Keratinocyte (primary cell): ENCODE measurements around the gene PAX7. TPM values are rescaled to one million over a fixed set of nuclear protein-coding genes. Genes with fewer than 3 reads are reported as not detected.
A peak's percentile ranks its signal among the peaks of the same experiment; 100 is the strongest.

Experiments
- DNase-seq: peaks from one replicate; pipeline ENCODE4 v3.0.0-alpha.2; 2011; ENCODE audit warnings: low read depth, missing footprints, low spot score
- FAIRE-seq: peaks from 2 replicates; lab custom pipeline; 2011; peaks lifted over from hg19 to GRCh38; lab: Jason Lieb, UNC
- H2AFZ ChIP-seq: 2 replicates; pipeline ENCODE4 v1.6.0; 2012; ENCODE audit warnings: low read length, control low read depth, inconsistent platforms; ENCODE audit not compliant: control insufficient read depth
- H3K27ac ChIP-seq: 2 replicates; pipeline ENCODE4 v1.5.1; 2011; ENCODE audit warnings: low read length; ENCODE audit not compliant: control insufficient read depth, insufficient read depth
- H3K27me3 ChIP-seq: 3 replicates; pipeline ENCODE4 v1.6.0; 2011; ENCODE audit warnings: low read length; ENCODE audit not compliant: control insufficient read depth, insufficient read depth; ENCODE audit errors: extremely low read depth
- H3K36me3 ChIP-seq, 2 experiments: 2 replicates in 1 of 2; 3 replicates in 1 of 2; pipeline ENCODE4 v1.5.1; 2011; ENCODE audit warnings: low read length in 2 of 2, mild to moderate bottlenecking in 1 of 2; ENCODE audit not compliant: control insufficient read depth in 2 of 2, insufficient read depth in 2 of 2; ENCODE audit errors: extremely low read depth in 1 of 2
- H3K4me1 ChIP-seq: 3 replicates; pipeline ENCODE4 v1.5.1; 2011; ENCODE audit warnings: low read length; ENCODE audit not compliant: control insufficient read depth, insufficient read depth; ENCODE audit errors: extremely low read depth
- H3K4me2 ChIP-seq: 3 replicates; pipeline ENCODE4 v1.6.0; 2011; ENCODE audit warnings: low read depth, low read length; ENCODE audit not compliant: control insufficient read depth, insufficient read depth; ENCODE audit errors: extremely low read depth
- H3K4me3 ChIP-seq, 3 experiments: fragments of 200-600 bp in 1 of 3; sonication (generic) in 1 of 3; 2 replicates in 2 of 3; 3 replicates in 1 of 3; pipeline ENCODE4 v1.5.1; 2011 to 2016; ENCODE audit warnings: low read length in 3 of 3, mild to moderate bottlenecking in 3 of 3, control low read depth in 2 of 3, inconsistent platforms in 1 of 3, low read depth in 1 of 3, mixed read lengths in 1 of 3, mixed run types in 1 of 3, moderate library complexity in 1 of 3; ENCODE audit not compliant: control insufficient read depth in 2 of 3, insufficient read depth in 2 of 3; ENCODE audit errors: extremely low read depth in 1 of 3
- H3K79me2 ChIP-seq: 2 replicates; pipeline ENCODE4 v1.6.0; 2012; ENCODE audit warnings: low read length; ENCODE audit not compliant: control insufficient read depth, insufficient read depth
- H3K9ac ChIP-seq: 3 replicates; pipeline ENCODE4 v1.6.0; 2011; ENCODE audit warnings: low read length; ENCODE audit not compliant: control insufficient read depth, insufficient read depth; ENCODE audit errors: extremely low read depth
- H3K9me1 ChIP-seq: 3 replicates; pipeline ENCODE4 v1.6.0; 2011; ENCODE audit warnings: low read length; ENCODE audit not compliant: control insufficient read depth, insufficient read depth; ENCODE audit errors: extremely low read depth
- H3K9me3 ChIP-seq: 2 replicates; pipeline ENCODE4 v1.5.1; 2012; ENCODE audit warnings: low read depth, low read length; ENCODE audit not compliant: control insufficient read depth
- H4K20me1 ChIP-seq: 3 replicates; pipeline ENCODE4 v1.6.0; 2011; ENCODE audit warnings: low read length; ENCODE audit not compliant: control insufficient read depth, insufficient read depth; ENCODE audit errors: extremely low read depth
- EZH2 ChIP-seq: IDR thresholded peaks from one replicate; pipeline ENCODE4 v1.6.1; 2012; ENCODE audit warnings: inconsistent platforms, mild to moderate bottlenecking, low read length, moderate library complexity
- dilution Hi-C: fragments of 300-500 bp; cut with MboI; formaldehyde crosslinking; loops from one replicate; pipeline ENCODE4 v1.7.0; 2020; ENCODE audit warnings: low sequenced_read_pairs; ENCODE audit not compliant: extremely low pct_ligation_motif_present
- polyA plus RNA-seq, 5 experiments: library from polyadenylated mRNA; depleted of rRNA in 3 of 5; stranded (reverse) in 3 of 5; stranded (forward) in 1 of 5; unstranded in 1 of 5; fragments of >200 nt; gene quantifications; 1 replicate in 1 of 5; 2 replicates in 3 of 5; 3 replicates in 1 of 5; pipeline versions ENCODE4 v1.2.1 to v1.2.3, GENCODE V29; 2011 to 2012; ENCODE audit warnings: missing spikeins in 2 of 5, low read depth in 1 of 5, low replicate concordance in 1 of 5
- TF ChIP-seq, protein P1 (sequence below), 3 experiments: IDR thresholded peaks in 1 of 3; conservative IDR thresholded peaks in 1 of 3; optimal IDR thresholded peaks in 1 of 3; 2 replicates in 2 of 3; 3 replicates in 1 of 3; pipeline versions ENCODE3 to v1.5.1; 2011; ENCODE audit warnings: low read length in 3 of 3, mild to moderate bottlenecking in 3 of 3, moderate library complexity in 2 of 3, control low read depth in 1 of 3, inconsistent platforms in 1 of 3; ENCODE audit not compliant: insufficient read depth in 2 of 3; ENCODE audit errors: extremely low read depth in 1 of 3

PAX7 gene
- polyA plus RNA-seq, 1 donor (not counting 4 experiments of a cell fraction or from before 2014, with no cell fraction given) = not detected

GRCh38 chr1:18716785-18717678 lies 86.4 kb downstream of the PAX7 start:
- Histone ChIP-seq H3K4me1 (no peaks in the 10 kb centered on the region), H4K20me1 (no peaks in the 10 kb centered on the region), H3K4me3 (no peak overlapping the region), H3K36me3 (no peaks in the 10 kb centered on the region), H3K79me2 (no peaks in the 10 kb centered on the region), H3K4me2 (no peak overlapping the region), H3K9me3 (no peaks in the 10 kb centered on the region), H3K9ac (no peak overlapping the region), H3K9me1 (no peaks in the 10 kb centered on the region), H3K27ac (no peak overlapping the region), H2AFZ (no peak overlapping the region), H3K27me3 (peaks cover 62% of the 10 kb centered on the region)
- no peak for FAIRE-seq
- TF ChIP-seq EZH2 = peak; percentile 76
- TF ChIP-seq, protein P1, sequence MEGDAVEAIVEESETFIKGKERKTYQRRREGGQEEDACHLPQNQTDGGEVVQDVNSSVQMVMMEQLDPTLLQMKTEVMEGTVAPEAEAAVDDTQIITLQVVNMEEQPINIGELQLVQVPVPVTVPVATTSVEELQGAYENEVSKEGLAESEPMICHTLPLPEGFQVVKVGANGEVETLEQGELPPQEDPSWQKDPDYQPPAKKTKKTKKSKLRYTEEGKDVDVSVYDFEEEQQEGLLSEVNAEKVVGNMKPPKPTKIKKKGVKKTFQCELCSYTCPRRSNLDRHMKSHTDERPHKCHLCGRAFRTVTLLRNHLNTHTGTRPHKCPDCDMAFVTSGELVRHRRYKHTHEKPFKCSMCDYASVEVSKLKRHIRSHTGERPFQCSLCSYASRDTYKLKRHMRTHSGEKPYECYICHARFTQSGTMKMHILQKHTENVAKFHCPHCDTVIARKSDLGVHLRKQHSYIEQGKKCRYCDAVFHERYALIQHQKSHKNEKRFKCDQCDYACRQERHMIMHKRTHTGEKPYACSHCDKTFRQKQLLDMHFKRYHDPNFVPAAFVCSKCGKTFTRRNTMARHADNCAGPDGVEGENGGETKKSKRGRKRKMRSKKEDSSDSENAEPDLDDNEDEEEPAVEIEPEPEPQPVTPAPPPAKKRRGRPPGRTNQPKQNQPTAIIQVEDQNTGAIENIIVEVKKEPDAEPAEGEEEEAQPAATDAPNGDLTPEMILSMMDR (optimal IDR thresholded peaks at IDR 0.05 in 1 of 3, IDR thresholded peaks at IDR 0.05 in 1 of 3, conservative IDR thresholded peaks at IDR 0.05 in 1 of 3; ENCODE audit: extremely low read depth in 1 of 3, insufficient read depth in 2 of 3, low read length in 3 of 3) = no peak
- DNase-seq = no peak
- dilution Hi-C loops = no loop called here

- Histone ChIP-seq H3K9me3 (no peaks in the 10 kb centered on the region), H3K9me1 (no peaks in the 10 kb centered on the region), H3K27me3 (peaks cover 56% of the 10 kb centered on the region), H3K4me2 (no peak overlapping the region), H3K79me2 (no peaks in the 10 kb centered on the region), H2AFZ (no peak overlapping the region), H3K9ac (no peak overlapping the region), H3K4me1 (no peaks in the 10 kb centered on the region), H3K27ac (no peak overlapping the region), H4K20me1 (no peaks in the 10 kb centered on the region), H3K4me3 (no peak overlapping the region), H3K36me3 (no peaks in the 10 kb centered on the region)
- dilution Hi-C loops = no loop called here
- no peak for FAIRE-seq
- no peak for TF ChIP-seq EZH2
- TF ChIP-seq, protein P1 (optimal IDR thresholded peaks at IDR 0.05 in 1 of 3, IDR thresholded peaks at IDR 0.05 in 1 of 3, conservative IDR thresholded peaks at IDR 0.05 in 1 of 3; ENCODE audit: extremely low read depth in 1 of 3, insufficient read depth in 2 of 3, low read length in 3 of 3) = no peak
- DNase-seq = no peak
Observed at GRCh38 chr1:18719786-18720451, 89.3 kb downstream of the PAX7 start.
